HG02678 (cell line): ENCODE data around the gene ORC3.
"Not testable (repeated sequence)": the region's sequence is repeated elsewhere in the genome, so short reads cannot be mapped to it uniquely, and the experiment has no call there.

Experiments
- ATAC-seq: cut with Tn5 transposase; IDR thresholded peaks from one replicate; pipeline ENCODE4 v1.9.1; 2021; ENCODE audit warnings: mild to moderate bottlenecking, moderate library complexity; ENCODE audit not compliant: unreplicated experiment

Gene ORC3

GRCh38 chr6:87690441-87690840 lies 100.5 kb downstream of the ORC3 start:
- no peak for ATAC-seq

GRCh38 chr6:87692086-87692485 lies 102.2 kb downstream of the ORC3 start:
- no peak for ATAC-seq

- ATAC-seq, result not testable (repeated sequence)
Observed at GRCh38 chr6:87696817-87697216, 106.9 kb downstream of the ORC3 start.

- no peak for ATAC-seq
Observed at GRCh38 chr6:87697581-87698546, 107.9 kb downstream of the ORC3 start.

GRCh38 chr6:87698547-87699006 lies 108.6 kb downstream of the ORC3 start:
- no peak for ATAC-seq

GRCh38 chr6:87699576-87699975 lies 109.6 kb downstream of the ORC3 start:
- ATAC-seq, result no peak

GRCh38 chr6:87700397-87701343 lies 110.7 kb downstream of the ORC3 start:
- no peak for ATAC-seq

- peak; percentile 0 for ATAC-seq
Observed at GRCh38 chr6:87701344-87701675, 111.4 kb downstream of the ORC3 start.

GRCh38 chr6:87701676-87702588 lies 112.0 kb downstream of the ORC3 start, which contains the start of gene AKIRIN2:
AKIRIN2 (minus strand) TSS chr6:87702233; CDS start chr6:87701684, 549 bp downstream.
- ATAC-seq, result peak; percentile 65

GRCh38 chr6:87702589-87702945 lies 112.6 kb downstream of the ORC3 start:
- peak; percentile 2 for ATAC-seq

- not testable (repeated sequence) for ATAC-seq
Observed at GRCh38 chr6:87703039-87703438, 113.1 kb downstream of the ORC3 start.

GRCh38 chr6:87705070-87705691 lies 115.2 kb downstream of the ORC3 start:
- peak; percentile 55 for ATAC-seq

- no peak for ATAC-seq
Observed at GRCh38 chr6:87706187-87706966, 116.4 kb downstream of the ORC3 start.

GRCh38 chr6:87708581-87709427 lies 118.9 kb downstream of the ORC3 start:
- not testable (repeated sequence) for ATAC-seq

- ATAC-seq, result no peak
Observed at GRCh38 chr6:87710090-87710489, 120.2 kb downstream of the ORC3 start.

- not testable (repeated sequence) for ATAC-seq
Observed at GRCh38 chr6:87712713-87713112, 122.8 kb downstream of the ORC3 start.

GRCh38 chr6:87714093-87714842 lies 124.3 kb downstream of the ORC3 start:
- ATAC-seq, result no peak
